T-cell (primary cell): ENCODE data around the gene NEGR1. TPM values are rescaled to one million over a fixed set of nuclear protein-coding genes. Genes with fewer than 3 reads are reported as not detected.

Experiments used
- ATAC-seq, 4 experiments: fragments of 200-7000 bp in 3 of 4; fragments of 150-1000 bp in 1 of 4; cut with Tn5 transposase; replicated peaks in 1 of 4; 1 replicate in 3 of 4; 2 replicates in 1 of 4; pipeline ENCODE4 v1.10.0; 2021; ENCODE audit warnings: moderate library complexity in 3 of 4, mild to moderate bottlenecking in 2 of 4, moderate number of reproducible peaks in 1 of 4
- CTCF ChIA-PET, 2 donors: fragments of 300-600 bp; sonication (Branson Sonifier 250); formaldehyde crosslinking; loops; one replicate each; lab custom pipeline; 2022; ENCODE audit warnings: antibody characterized with exemption in 2 of 2; lab: Charles Lee
- POLR2A ChIA-PET, 2 donors: fragments of 300-600 bp; sonication (Branson Sonifier 250); formaldehyde crosslinking; loops; one replicate each; lab custom pipeline; 2022; ENCODE audit warnings: antibody characterized with exemption in 2 of 2; lab: Charles Lee
- DNase-seq, 35 experiments: peaks; one replicate each; pipeline versions ENCODE4 v3.0.0 to v3.0.0-alpha.2; 2013 to 2023
- H3K27ac ChIP-seq: one replicate; pipeline ENCODE4 v1.5.1; 2013; ENCODE audit warnings: low read length
- H3K27me3 ChIP-seq, 2 experiments: replicated peaks in 1 of 2; 1 replicate in 1 of 2; 2 replicates in 1 of 2; pipeline versions ENCODE4 v1.6.1 to v1.7.0; 2013; ENCODE audit warnings: low read length in 1 of 2, mixed read lengths in 1 of 2; ENCODE audit not compliant: control insufficient read depth in 2 of 2, insufficient read depth in 2 of 2; ENCODE audit errors: extremely low read depth in 1 of 2
- H3K36me3 ChIP-seq, 2 donors: 1 replicate in 1 of 2; 2 replicates in 1 of 2; pipeline versions ENCODE4 v1.6.1 to v1.7.0; 2013; ENCODE audit warnings: low read length in 1 of 2; ENCODE audit not compliant: control insufficient read depth in 2 of 2, insufficient read depth in 1 of 2; ENCODE audit errors: extremely low read depth in 1 of 2
- H3K4me1 ChIP-seq, 2 experiments: 1 replicate in 1 of 2; 2 replicates in 1 of 2; pipeline versions ENCODE4 v1.6.1 to v1.7.0; 2013; ENCODE audit warnings: low read length in 2 of 2, mixed read lengths in 1 of 2; ENCODE audit not compliant: insufficient read depth in 2 of 2, control insufficient read depth in 1 of 2; ENCODE audit errors: extremely low read depth in 1 of 2
- H3K4me3 ChIP-seq, 2 donors: 1 replicate in 1 of 2; 2 replicates in 1 of 2; pipeline versions ENCODE4 v1.5.1 to v1.7.0; 2013; ENCODE audit warnings: mild to moderate bottlenecking in 2 of 2, low read length in 1 of 2, moderate library complexity in 1 of 2; ENCODE audit not compliant: control insufficient read depth in 1 of 2; ENCODE audit errors: extremely low read depth in 1 of 2
- H3K9me3 ChIP-seq: 2 replicates; pipeline ENCODE4 v1.7.0; 2013
- H3K27ac Mint-ChIP-seq, 2 donors: one replicate each; pipeline ENCODE4 v1.8.0; 2020 to 2021; ENCODE audit warnings: mild to moderate bottlenecking in 2 of 2, mixed read lengths in 2 of 2
- H3K27me3 Mint-ChIP-seq, 2 donors: one replicate each; pipeline ENCODE4 v1.8.0; 2021 to 2022; ENCODE audit warnings: mixed read lengths in 2 of 2
- H3K36me3 Mint-ChIP-seq: one replicate; pipeline ENCODE4 v1.8.0; 2021; ENCODE audit warnings: mixed read lengths
- H3K4me1 Mint-ChIP-seq, 3 donors: one replicate each; pipeline ENCODE4 v1.8.0; 2020 to 2022; ENCODE audit warnings: mixed read lengths in 3 of 3, mild to moderate bottlenecking in 1 of 3
- H3K4me3 Mint-ChIP-seq, 3 donors: one replicate each; pipeline ENCODE4 v1.8.0; 2020 to 2022; ENCODE audit warnings: mild to moderate bottlenecking in 3 of 3, mixed read lengths in 3 of 3, moderate library complexity in 3 of 3
- H3K9me3 Mint-ChIP-seq, 3 donors: one replicate each; pipeline ENCODE4 v1.8.0; 2020 to 2022; ENCODE audit warnings: mixed read lengths in 3 of 3
- WGBS: methylation state at CpG from one replicate; pipeline ENCODE4 v1.1.5; 2013; ENCODE audit warnings: missing lambda C conversion rate; ENCODE audit not compliant: insufficient coverage; 5-methylcytosine and 5-hydroxymethylcytosine counted together
- total RNA-seq, 35 experiments: library from RNA in 6 of 35; stranded (reverse) in 6 of 35; fragments of 120-200 nt in 1 of 35; gene quantifications; one replicate each; pipeline versions ENCODE4 v1.2.1 to v1.2.4 and lab custom pipeline; 2013 to 2026

NEGR1 gene
- total RNA-seq, 5 donors from 2014 or later (not counting 1 experiment from before 2014, with no cell fraction given), result 0.05 to 0.26 (median 0.14) TPM; not detected in 1

DNA sequence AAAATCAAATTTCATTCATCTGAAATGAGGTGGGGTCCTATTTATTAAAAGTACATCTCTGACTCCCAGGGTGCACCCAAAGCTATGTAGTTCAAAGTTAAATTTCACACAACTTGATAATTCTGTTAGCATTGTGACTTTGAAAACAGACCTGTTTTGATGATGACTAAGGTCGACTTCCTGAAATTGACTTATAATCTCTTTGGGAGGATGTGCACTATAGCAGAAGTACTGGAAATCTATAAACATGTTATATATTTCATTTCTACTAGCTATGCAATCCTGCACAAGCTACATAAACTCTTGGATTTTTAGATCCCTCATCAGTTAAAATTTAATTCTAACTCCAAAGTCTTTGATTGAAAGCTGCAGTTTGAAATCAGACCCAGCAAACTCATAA lies 507.6 kb downstream of the NEGR1 start:
- H3K9me3 ChIP-seq, result no peaks in the 10 kb centered on the region
- H3K4me3 Mint-ChIP-seq, result no peak overlapping the region
- no peaks in the 10 kb centered on the region for H3K4me1 Mint-ChIP-seq
- no peak overlapping the region for H3K27ac Mint-ChIP-seq
- no peak for DNase-seq
- H3K27me3 Mint-ChIP-seq, result no peaks in the 10 kb centered on the region
- peaks cover 0 to 10% (median 9%) of the 10 kb centered on the region in 3 donors for H3K9me3 Mint-ChIP-seq
- no peak overlapping the region for H3K4me3 ChIP-seq
- no peak overlapping the region for H3K27ac ChIP-seq
- H3K36me3 Mint-ChIP-seq, result no peaks in the 10 kb centered on the region
- H3K27me3 ChIP-seq, result no peaks in the 10 kb centered on the region
- WGBS, result no CpG with 5 or more reads among the region's 1 CpG
- POLR2A ChIA-PET, result no interaction called here
- no peaks in the 10 kb centered on the region for H3K36me3 ChIP-seq
- CTCF ChIA-PET, result no interaction called here
- ATAC-seq, result no peak
- H3K4me1 ChIP-seq, result no peaks in the 10 kb centered on the region

DNA sequence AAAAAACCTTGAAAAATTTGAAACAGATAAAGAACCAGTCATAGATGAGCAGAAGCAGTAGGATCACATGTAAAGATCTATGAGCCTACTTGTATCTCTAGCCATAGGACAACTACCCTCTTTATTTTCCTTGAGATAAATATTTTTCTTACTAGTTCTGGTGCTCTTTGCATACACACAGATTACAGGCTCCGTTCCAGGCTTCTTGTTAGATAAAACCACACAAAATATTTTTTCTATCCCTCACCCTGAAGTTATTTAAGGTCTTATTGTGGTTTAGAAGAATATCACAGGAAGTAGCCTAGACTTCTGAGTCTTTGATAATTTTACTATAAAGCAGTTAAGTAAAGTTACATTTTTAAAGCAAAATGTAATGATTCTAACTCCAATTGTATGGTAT lies 512.2 kb downstream of the NEGR1 start:
- ATAC-seq, result no peak
- H3K27ac ChIP-seq, result no peak overlapping the region
- no peaks in the 10 kb centered on the region for H3K36me3 Mint-ChIP-seq
- no peaks in the 10 kb centered on the region for H3K4me1 ChIP-seq
- H3K4me1 Mint-ChIP-seq, result no peaks in the 10 kb centered on the region
- CTCF ChIA-PET, result no interaction called here
- no peak for DNase-seq
- peaks cover 5 to 21% (median 14%) of the 10 kb centered on the region in 3 donors for H3K9me3 Mint-ChIP-seq
- H3K9me3 ChIP-seq, result no peaks in the 10 kb centered on the region
- no peak overlapping the region for H3K4me3 ChIP-seq
- no peaks in the 10 kb centered on the region for H3K27me3 Mint-ChIP-seq
- H3K27me3 ChIP-seq, result no peaks in the 10 kb centered on the region
- no CpG with 5 or more reads among the region's 1 CpG for WGBS
- no peak overlapping the region for H3K27ac Mint-ChIP-seq
- H3K36me3 ChIP-seq, result no peaks in the 10 kb centered on the region
- POLR2A ChIA-PET, result no interaction called here
- H3K4me3 Mint-ChIP-seq, result no peak overlapping the region

DNA sequence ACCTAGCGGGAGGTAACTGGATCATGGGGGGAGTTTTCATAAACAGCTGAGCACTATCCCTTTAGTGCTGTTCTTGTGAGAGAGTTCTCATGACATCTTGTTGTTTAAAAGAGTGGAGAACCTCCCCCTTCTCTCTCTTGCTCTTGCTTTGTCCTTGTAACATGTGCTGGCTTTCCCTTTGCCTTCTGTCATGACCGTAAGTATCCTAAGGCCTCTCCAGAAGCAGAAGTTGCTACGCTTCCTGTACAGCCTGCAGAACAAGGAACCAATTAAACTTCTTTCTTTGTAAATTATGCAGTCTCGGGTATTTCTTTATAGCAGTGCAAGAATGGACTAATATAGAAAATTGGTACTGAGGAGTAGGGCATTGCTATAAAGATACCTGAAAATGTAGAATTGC lies 515.6 kb downstream of the NEGR1 start:
- Mint-ChIP-seq H3K9me3 (peaks cover 5 to 25% (median 11%) of the 10 kb centered on the region in 3 donors), H3K27me3 (no peaks in the 10 kb centered on the region), H3K27ac (no peak overlapping the region), H3K4me3 (no peak overlapping the region), H3K36me3 (no peaks in the 10 kb centered on the region), H3K4me1 (no peaks in the 10 kb centered on the region)
- CTCF ChIA-PET, result no interaction called here
- Histone ChIP-seq H3K4me3 (no peak overlapping the region), H3K9me3 (no peaks in the 10 kb centered on the region), H3K27me3 (no peaks in the 10 kb centered on the region), H3K27ac (no peak overlapping the region), H3K36me3 (no peaks in the 10 kb centered on the region), H3K4me1 (no peaks in the 10 kb centered on the region)
- ATAC-seq (no peak), DNase-seq (no peak)
- POLR2A ChIA-PET, result no interaction called here
- 87% methylated on average over 2 of the region's 4 CpGs for WGBS

DNA sequence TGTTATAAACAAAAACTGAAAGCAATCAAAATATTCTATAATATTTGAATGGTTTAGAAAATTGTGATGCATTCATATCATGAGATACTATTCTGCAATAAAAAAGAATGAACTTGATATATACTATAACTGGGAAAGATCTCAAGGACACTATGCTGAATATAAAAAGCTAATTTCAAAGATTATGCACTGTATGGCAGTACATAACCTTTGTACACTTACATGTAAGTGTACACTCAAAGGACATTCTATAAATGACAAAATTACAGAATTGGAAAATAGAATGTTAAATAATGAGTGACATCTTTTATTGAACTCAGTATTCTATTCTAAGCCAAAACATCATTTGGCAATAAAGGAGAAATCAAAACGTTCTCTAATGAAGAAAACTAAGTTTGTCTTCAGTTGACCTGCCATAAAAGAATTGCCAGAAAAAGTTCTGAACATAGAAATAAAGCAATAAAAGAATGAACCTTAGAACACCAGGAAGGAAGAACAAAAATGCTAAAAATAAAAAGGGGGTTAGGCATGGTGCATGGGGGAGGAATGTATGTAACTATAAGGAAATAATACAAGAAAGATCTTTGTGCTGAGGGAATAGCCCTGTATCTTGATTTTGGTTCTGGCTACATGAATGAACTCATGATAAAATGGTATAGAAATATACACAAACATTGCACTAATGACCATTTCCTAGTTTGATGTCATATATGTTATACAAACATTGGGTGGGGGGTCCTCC lies 519.7 kb downstream of the NEGR1 start:
- WGBS, result no CpG with 5 or more reads among the region's 1 CpG

DNA sequence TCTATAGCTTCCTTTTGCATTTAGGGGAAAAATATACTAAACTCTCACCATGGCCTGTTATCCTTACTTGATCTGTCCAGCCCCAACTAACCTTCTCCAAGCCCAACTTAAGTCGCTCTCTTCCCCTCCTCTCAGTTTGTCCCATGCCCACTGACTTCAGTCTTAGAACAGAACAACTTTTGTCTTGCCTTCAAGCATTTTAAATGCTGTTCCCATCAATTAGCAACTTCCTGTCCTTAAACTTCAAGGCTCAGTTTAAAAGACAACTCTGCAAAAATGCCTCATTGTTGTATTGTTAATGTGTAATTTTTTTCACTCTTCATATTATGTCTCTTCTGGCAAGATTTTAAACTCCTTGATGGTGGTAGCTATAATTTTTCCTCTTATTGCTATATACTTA lies 526.9 kb downstream of the NEGR1 start:
- POLR2A ChIA-PET, result no interaction called here
- peaks cover 0 to 14% (median under 1%) of the 10 kb centered on the region in 3 donors for H3K9me3 Mint-ChIP-seq

More for the DNA sequence above, 519.7 kb downstream of the NEGR1 start:
- Mint-ChIP-seq H3K9me3 (peaks cover 5 to 14% (median 7%) of the 10 kb centered on the region in 3 donors), H3K36me3 (no peaks in the 10 kb centered on the region), H3K27ac (no peak overlapping the region), H3K4me3 (no peak overlapping the region), H3K27me3 (no peaks in the 10 kb centered on the region), H3K4me1 (no peaks in the 10 kb centered on the region)
- Histone ChIP-seq H3K27ac (no peak overlapping the region), H3K4me1 (no peaks in the 10 kb centered on the region), H3K27me3 (no peaks in the 10 kb centered on the region), H3K4me3 (no peak overlapping the region), H3K9me3 (no peaks in the 10 kb centered on the region), H3K36me3 (no peaks in the 10 kb centered on the region)
- DNase-seq (no peak), ATAC-seq (no peak)
- ChIA-PET POLR2A (no interaction called here), CTCF (interaction anchor here in 1 of 2 donors (0.5 kb wide), 1 partner anchor 58 kb away, joined by 3 read pairs; no protein-coding TSS in a partner anchor)

DNA sequence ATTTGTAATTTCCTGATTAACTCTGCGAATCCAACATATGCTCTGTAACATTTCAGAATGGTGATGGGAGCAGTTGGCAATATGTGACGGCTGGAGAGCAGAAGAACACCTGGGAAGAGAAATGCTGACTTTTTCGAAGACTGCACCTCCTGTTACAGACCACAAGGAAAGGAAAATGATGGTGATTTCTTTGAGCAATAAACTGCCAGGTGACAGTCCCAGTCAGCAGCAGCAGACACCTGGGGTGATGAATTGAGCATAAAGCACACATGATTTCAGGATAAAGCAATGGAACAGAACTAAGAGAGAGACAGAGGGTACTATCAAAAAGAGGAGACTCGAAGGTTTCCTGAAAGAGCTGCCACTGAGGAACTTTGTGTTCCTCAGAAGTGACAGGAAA lies 528.6 kb downstream of the NEGR1 start:
- Histone ChIP-seq H3K9me3 (no peaks in the 10 kb centered on the region), H3K36me3 (no peaks in the 10 kb centered on the region), H3K27me3 (no peaks in the 10 kb centered on the region), H3K27ac (no peak overlapping the region), H3K4me3 (no peak overlapping the region), H3K4me1 (no peaks in the 10 kb centered on the region)
- Mint-ChIP-seq H3K9me3 (peaks cover 3 to 18% (median 4%) of the 10 kb centered on the region in 3 donors), H3K4me1 (no peaks in the 10 kb centered on the region), H3K27ac (no peak overlapping the region), H3K4me3 (no peak overlapping the region), H3K36me3 (no peaks in the 10 kb centered on the region), H3K27me3 (no peaks in the 10 kb centered on the region)
- CTCF ChIA-PET, result no interaction called here
- WGBS, result 8% methylated on average over 2 of the region's 4 CpGs
- POLR2A ChIA-PET, result no interaction called here
- no peak for DNase-seq
- ATAC-seq, result no peak

More for the DNA sequence above, 526.9 kb downstream of the NEGR1 start:
- H3K27ac Mint-ChIP-seq, result no peak overlapping the region
- no peaks in the 10 kb centered on the region for H3K4me1 Mint-ChIP-seq
- no peak for DNase-seq
- no peaks in the 10 kb centered on the region for H3K9me3 ChIP-seq
- no peaks in the 10 kb centered on the region for H3K36me3 ChIP-seq
- 57% methylated on average over 1 of the region's 1 CpG for WGBS
- H3K4me3 Mint-ChIP-seq, result no peak overlapping the region
- H3K4me3 ChIP-seq, result no peak overlapping the region
- H3K36me3 Mint-ChIP-seq, result no peaks in the 10 kb centered on the region
- no peaks in the 10 kb centered on the region for H3K27me3 ChIP-seq
- no peaks in the 10 kb centered on the region for H3K27me3 Mint-ChIP-seq
- no peaks in the 10 kb centered on the region for H3K4me1 ChIP-seq
- no peak for ATAC-seq
- CTCF ChIA-PET, result interaction anchor here in 1 of 2 donors (0.6 kb wide), 1 partner anchor 11 kb away, joined by 3 read pairs; no protein-coding TSS in a partner anchor
- no peak overlapping the region for H3K27ac ChIP-seq
